ENCODE data around the gene LACTB. TPM values are rescaled to one million over a fixed set of nuclear protein-coding genes. Genes with fewer than 3 reads are reported as not detected.
A peak's percentile ranks its signal among the peaks of the same experiment; 100 is the strongest.

The LACTB gene
- total RNA-seq, 1 experiment from 2014 or later = 11.2 TPM

DNA sequence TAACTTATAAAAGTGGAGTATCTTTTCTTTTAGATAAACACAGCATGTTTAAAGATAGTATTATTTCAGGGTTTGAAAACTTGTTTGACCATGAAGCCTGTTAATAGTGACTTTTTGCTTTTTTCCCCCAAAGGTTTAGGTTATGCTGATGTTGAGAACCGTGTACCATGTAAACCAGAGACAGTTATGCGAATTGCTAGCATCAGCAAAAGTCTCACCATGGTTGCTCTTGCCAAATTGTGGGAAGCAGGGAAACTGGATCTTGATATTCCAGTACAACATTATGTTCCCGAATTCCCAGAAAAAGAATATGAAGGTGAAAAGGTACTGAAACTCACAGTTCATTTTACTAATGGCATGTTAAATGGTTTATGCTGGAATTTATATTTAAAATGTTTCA lies 5.1 kb downstream of the LACTB start:
- H3K9me3 ChIP-seq (ENCODE audit: low read length) = no peaks in the 10 kb centered on the region
- H3K36me3 ChIP-seq (ENCODE audit: low read depth, low read length) = peaks cover 8% of the 10 kb centered on the region
- no peak overlapping the region for H3K27ac ChIP-seq (ENCODE audit: low read length)
- no peaks in the 10 kb centered on the region for H3F3A ChIP-seq (ENCODE audit: low read length, unreplicated experiment)
- no peak overlapping the region for H3K4me2 ChIP-seq (ENCODE audit: low read length)
- TF ChIP-seq EZH2 (IDR thresholded peaks at IDR 0.05; ENCODE audit: low read length, unreplicated experiment) (no peak), CTCF (conservative IDR thresholded peaks at IDR 0.05; ENCODE audit: low read depth, low read length) (no peak), EZH2phosphoT487 (IDR thresholded peaks at IDR 0.05; ENCODE audit: borderline replicate concordance, low read length) (no peak)
- H4K20me1 ChIP-seq (ENCODE audit: low read length) = no peaks in the 10 kb centered on the region
- BruUV-seq (replicated peaks) = no TSS peak
- intact Hi-C loops (cut with micrococcal nuclease) = loop anchor here (10.0 kb wide), 1 partner anchor 68 kb away; no protein-coding TSS in a partner anchor
- H3K27me3 ChIP-seq (ENCODE audit: low read length) = no peaks in the 10 kb centered on the region
- CTCF ChIA-PET = interaction anchor here (0.6 kb wide), 1 partner anchor 1415 kb away, joined by 3 read pairs; no protein-coding TSS in a partner anchor
- no peak overlapping the region for H3K4me3 ChIP-seq (ENCODE audit: low read length)
- no peaks in the 10 kb centered on the region for H3K9me2 ChIP-seq (replicated peaks; ENCODE audit: low read length)
- no peak overlapping the region for H3K9ac ChIP-seq (ENCODE audit: low read length)
- ATAC-seq = no peak
- DNase-seq = no peak
- POLR2A ChIA-PET (ENCODE audit: unreplicated experiment) = no interaction called here
- H3K79me2 ChIP-seq (ENCODE audit: low read length) = peaks cover 4% of the 10 kb centered on the region; the same call in 1 of the 2 replicates
- H2AFZ ChIP-seq (ENCODE audit: low read length) = no peak overlapping the region
- H3K4me1 ChIP-seq (ENCODE audit: insufficient read depth, low read length) = no peaks in the 10 kb centered on the region

- Histone ChIP-seq H3K9me3 (ENCODE audit: low read length) (no peaks in the 10 kb centered on the region), H3F3A (ENCODE audit: low read length, unreplicated experiment) (no peaks in the 10 kb centered on the region), H4K20me1 (ENCODE audit: low read length) (no peaks in the 10 kb centered on the region), H3K4me3 (ENCODE audit: low read length) (no peak overlapping the region), H3K27ac (ENCODE audit: low read length) (peak overlapping the region; percentile 30; the same call in 1 of the 2 replicates), H3K79me2 (ENCODE audit: low read length) (no peaks in the 10 kb centered on the region), H3K4me1 (ENCODE audit: insufficient read depth, low read length) (peaks cover 30% of the 10 kb centered on the region), H3K9me2 (replicated peaks; ENCODE audit: low read length) (no peaks in the 10 kb centered on the region), H2AFZ (ENCODE audit: low read length) (no peak overlapping the region), H3K27me3 (ENCODE audit: low read length) (no peaks in the 10 kb centered on the region), H3K9ac (ENCODE audit: low read length) (no peak overlapping the region), H3K4me2 (ENCODE audit: low read length) (peak overlapping the region; percentile 53), H3K36me3 (ENCODE audit: low read depth, low read length) (no peaks in the 10 kb centered on the region)
- ChIA-PET POLR2A (ENCODE audit: unreplicated experiment) (no interaction called here), CTCF (no interaction called here)
- BruUV-seq (replicated peaks) = no TSS peak
- intact Hi-C loops (cut with micrococcal nuclease) = no loop called here
- ATAC-seq (peak; percentile 70), DNase-seq (peak; percentile 30)
- TF ChIP-seq EZH2phosphoT487 (IDR thresholded peaks at IDR 0.05; ENCODE audit: borderline replicate concordance, low read length) (no peak), CTCF (conservative IDR thresholded peaks at IDR 0.05; ENCODE audit: low read depth, low read length) (no peak), EZH2 (IDR thresholded peaks at IDR 0.05; ENCODE audit: low read length, unreplicated experiment) (no peak)
These were observed 12.1 kb downstream of the LACTB start for GRCh38 chr15:63133786-63134185.

DNA sequence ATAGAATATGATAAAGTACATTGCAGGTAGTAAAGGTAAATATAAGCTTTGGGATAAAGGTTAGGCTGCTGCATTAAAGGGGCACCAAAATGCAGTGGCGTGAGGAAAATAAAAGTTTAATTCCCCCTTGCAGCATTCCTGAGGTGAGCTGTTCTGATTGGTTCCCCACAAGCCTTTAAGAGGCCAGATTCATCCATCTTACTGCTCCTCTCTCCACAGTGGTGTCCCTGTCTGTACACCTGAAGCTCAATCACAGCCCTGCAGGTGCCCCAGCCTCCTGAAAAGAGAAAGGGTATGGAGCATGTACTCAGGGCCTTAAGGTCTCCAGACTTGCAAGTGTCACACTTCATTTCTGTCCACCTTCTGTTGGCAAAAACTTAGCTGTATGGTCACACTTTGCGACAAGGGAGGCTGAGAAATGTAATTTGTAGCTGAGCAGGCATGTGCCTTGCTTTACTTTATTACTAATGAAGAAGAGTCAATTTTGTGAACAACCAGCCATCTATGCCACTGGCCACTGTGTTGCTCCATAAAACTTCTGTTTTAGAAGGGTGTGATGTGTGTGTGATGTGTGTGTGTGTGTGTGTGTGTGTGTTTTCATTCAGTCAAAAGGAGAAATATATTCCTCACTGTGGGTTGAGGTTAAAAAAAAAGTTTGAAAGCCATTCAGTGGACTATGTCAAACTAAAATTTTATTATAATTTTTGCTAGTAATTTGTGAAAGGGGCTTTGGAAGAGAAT lies 12.8 kb downstream of the LACTB start:
- ATAC-seq = peak; percentile 53

More for the DNA sequence above, 12.8 kb downstream of the LACTB start:
- ChIA-PET POLR2A (ENCODE audit: unreplicated experiment) (no interaction called here), CTCF (no interaction called here)
- Histone ChIP-seq H3K4me2 (ENCODE audit: low read length) (peak overlapping the region; percentile 53), H2AFZ (ENCODE audit: low read length) (no peak overlapping the region), H3K9ac (ENCODE audit: low read length) (no peak overlapping the region), H3K4me3 (ENCODE audit: low read length) (no peak overlapping the region), H4K20me1 (ENCODE audit: low read length) (no peaks in the 10 kb centered on the region), H3K9me2 (replicated peaks; ENCODE audit: low read length) (no peaks in the 10 kb centered on the region), H3K9me3 (ENCODE audit: low read length) (no peaks in the 10 kb centered on the region), H3K36me3 (ENCODE audit: low read depth, low read length) (no peaks in the 10 kb centered on the region), H3F3A (ENCODE audit: low read length, unreplicated experiment) (no peaks in the 10 kb centered on the region), H3K79me2 (ENCODE audit: low read length) (no peaks in the 10 kb centered on the region), H3K27me3 (ENCODE audit: low read length) (no peaks in the 10 kb centered on the region), H3K27ac (ENCODE audit: low read length) (peak overlapping the region; percentile 30; the same call in 1 of the 2 replicates), H3K4me1 (ENCODE audit: insufficient read depth, low read length) (peaks cover 30% of the 10 kb centered on the region)
- TF ChIP-seq CTCF (conservative IDR thresholded peaks at IDR 0.05; ENCODE audit: low read depth, low read length) = no peak
- no peak for TF ChIP-seq EZH2 (IDR thresholded peaks at IDR 0.05; ENCODE audit: low read length, unreplicated experiment)
- no peak for TF ChIP-seq EZH2phosphoT487 (IDR thresholded peaks at IDR 0.05; ENCODE audit: borderline replicate concordance, low read length)
- BruUV-seq (replicated peaks) = no TSS peak
- intact Hi-C loops (cut with micrococcal nuclease) = no loop called here
- no peak for DNase-seq
